HepG2 (cell line): ENCODE results near the gene HSCB. TPM values are rescaled to one million over a fixed set of nuclear protein-coding genes. Genes with fewer than 3 reads are reported as not detected.

Experiments
- AHDC1 ChIP-seq: sonication (generic); formaldehyde crosslinking; IDR thresholded peaks from 2 replicates; pipeline ENCODE4 v1.5.1; 2020; ENCODE audit warnings: mild to moderate bottlenecking, missing genetic modification reagents, borderline replicate concordance
- CSRNP2 ChIP-seq: sonication (generic); formaldehyde crosslinking; conservative IDR thresholded peaks from 2 replicates; pipeline ENCODE4 v1.8.0; 2022; ENCODE audit warnings: low read depth, missing genetic modification reagents
- E2F1 ChIP-seq: sonication (generic); formaldehyde crosslinking; IDR thresholded peaks from 2 replicates; pipeline ENCODE4 v1.5.0; 2020; ENCODE audit warnings: missing genetic modification reagents
- GTF2F1 ChIP-seq: fragments of 150-350 bp; IDR thresholded peaks from 2 replicates; pipeline ENCODE4 v1.6.1; 2014; ENCODE audit warnings: low read length
- HINFP ChIP-seq: sonication (generic); formaldehyde crosslinking; IDR thresholded peaks from 2 replicates; pipeline ENCODE4 v1.4.0; 2020; ENCODE audit warnings: low read depth, mild to moderate bottlenecking, missing genetic modification reagents
- MED1 ChIP-seq: sonication (generic); formaldehyde crosslinking; IDR thresholded peaks from 2 replicates; pipeline ENCODE4 v1.4.0; 2020; ENCODE audit warnings: missing genetic modification reagents
- NCOA5 ChIP-seq: sonication (generic); formaldehyde crosslinking; IDR thresholded peaks from 2 replicates; pipeline ENCODE4 v1.4.0; 2020; ENCODE audit warnings: missing genetic modification reagents
- NFE2L1 ChIP-seq: sonication (generic); formaldehyde crosslinking; IDR thresholded peaks from 2 replicates; pipeline ENCODE4 v1.4.0; 2020; ENCODE audit warnings: missing genetic modification reagents, mild to moderate bottlenecking, borderline replicate concordance
- RBM22 ChIP-seq: fragments of 200-400 bp; formaldehyde crosslinking; optimal IDR thresholded peaks from 2 replicates; pipeline ENCODE3; 2017; ENCODE audit warnings: mild to moderate bottlenecking, low read length, moderate library complexity
- RFX1 ChIP-seq: fragments of 450-650 bp; IDR thresholded peaks from 2 replicates; pipeline ENCODE4 v1.6.1; 2017
- SMARCE1 ChIP-seq: fragments of 450-650 bp; IDR thresholded peaks from 2 replicates; pipeline ENCODE4 v1.6.1; 2017; ENCODE audit warnings: borderline replicate concordance
- ZBTB20 ChIP-seq: sonication (generic); formaldehyde crosslinking; IDR thresholded peaks from 2 replicates; pipeline ENCODE4 v1.8.1; 2023; ENCODE audit warnings: missing genetic modification reagents, low read depth, mild to moderate bottlenecking, borderline replicate concordance
- ZFP36L1 ChIP-seq: sonication (generic); formaldehyde crosslinking; IDR thresholded peaks from 2 replicates; pipeline ENCODE4 v1.8.0; 2022; ENCODE audit warnings: mild to moderate bottlenecking, missing genetic modification reagents, moderate library complexity
- ZMAT3 ChIP-seq: sonication (generic); formaldehyde crosslinking; conservative IDR thresholded peaks from 2 replicates; pipeline ENCODE4 v1.7.0; 2021; ENCODE audit warnings: missing genetic modification reagents
- ZNF205 ChIP-seq: IDR thresholded peaks from 2 replicates; pipeline ENCODE4 v1.6.1; 2018; ENCODE audit warnings: missing biosample characterization, missing genetic modification reagents
- ZNF264 ChIP-seq: sonication (generic); formaldehyde crosslinking; IDR thresholded peaks from 2 replicates; pipeline ENCODE4 v1.4.0; 2020; ENCODE audit warnings: missing genetic modification reagents
- ZNF331 ChIP-seq: sonication (generic); formaldehyde crosslinking; IDR thresholded peaks from 2 replicates; pipeline ENCODE4 v1.4.0; 2020; ENCODE audit warnings: missing genetic modification reagents
- ZNF382 ChIP-seq: sonication (generic); formaldehyde crosslinking; IDR thresholded peaks from 2 replicates; pipeline ENCODE4 v1.5.0; 2020; ENCODE audit warnings: missing genetic modification reagents, mild to moderate bottlenecking, borderline replicate concordance
- ZNF670 ChIP-seq: sonication (generic); formaldehyde crosslinking; IDR thresholded peaks from 2 replicates; pipeline ENCODE4 v1.8.0; 2022; ENCODE audit warnings: mild to moderate bottlenecking, missing genetic modification reagents, borderline replicate concordance
- ZNF841 ChIP-seq: sonication (generic); formaldehyde crosslinking; IDR thresholded peaks from 2 replicates; pipeline ENCODE4 v1.8.1; 2023; ENCODE audit warnings: missing genetic modification reagents, borderline replicate concordance
- polyA plus RNA-seq, 8 experiments: library from polyadenylated mRNA; depleted of rRNA in 3 of 8; stranded (reverse) in 7 of 8; unstranded in 1 of 8; fragments of >200 nt; fragmentation: Illumina TruSeq in 4 of 8; extraction: Trizol in 4 of 8; gene quantifications; 2 replicates each; pipeline versions ENCODE4 v1.2.1 to v1.2.3, GENCODE V29; 2011 to 2016; ENCODE audit warnings: low read depth in 4 of 8, missing spikeins in 1 of 8, mixed read lengths in 1 of 8; ENCODE audit not compliant: insufficient read depth in 1 of 8
- total RNA-seq, 5 experiments: library from RNA; depleted of rRNA; stranded (reverse); fragments of >200 nt; fragmentation: Illumina TruSeq; extraction: Trizol; gene quantifications; 2 replicates each; pipeline ENCODE4 v1.2.3, GENCODE V29; 2016; ENCODE audit warnings: low read depth in 1 of 5

The HSCB gene
- total and polyA plus RNA-seq, 2 of the 13 experiments (the other 11 are each of a cell fraction or from before 2014, with no cell fraction given): 15.4 to 20.9 TPM

GRCh38 chr22:28783786-28784671, 42.2 kb downstream of the HSCB start (continued):
- TF ChIP-seq HINFP (CRISPR knock-in tag): no peak
- peak; percentile 85; the same call in 1 of the 2 replicates for TF ChIP-seq ZNF205 (CRISPR knock-in tag)
- no peak for TF ChIP-seq ZNF670
- no peak for TF ChIP-seq ZFP36L1 (CRISPR knock-in tag)
- TF ChIP-seq ZNF264 (CRISPR knock-in tag): 0 out of 2 replicates have a peak, but pooled peaks have one; percentile 6
- no peak for TF ChIP-seq RFX1
- no peak; the same call in 1 of the 2 replicates for TF ChIP-seq CSRNP2 (CRISPR knock-in tag)
- no peak for TF ChIP-seq SMARCE1
- TF ChIP-seq RBM22: no peak
- no peak for TF ChIP-seq ZNF841
- no peak for TF ChIP-seq ZMAT3 (CRISPR knock-in tag)
- peak; percentile 81 for TF ChIP-seq MED1 (CRISPR knock-in tag)
- TF ChIP-seq GTF2F1: no peak
- TF ChIP-seq NFE2L1 (CRISPR knock-in tag): no peak
- no peak for TF ChIP-seq ZNF382
- peak; percentile 61 for TF ChIP-seq ZNF331
- no peak for TF ChIP-seq E2F1 (CRISPR knock-in tag)
- TF ChIP-seq AHDC1: peak; percentile 67; the same call in 1 of the 2 replicates
- TF ChIP-seq NCOA5 (CRISPR knock-in tag): no peak
- no peak; the same call in 1 of the 2 replicates for TF ChIP-seq ZBTB20 (CRISPR knock-in tag)
